HepG2 (cell line): ENCODE measurements around the gene CEBPE. TPM values are rescaled to one million over a fixed set of nuclear protein-coding genes. Genes with fewer than 3 reads are reported as not detected.
A peak's percentile ranks its signal among the peaks of the same experiment; 100 is the strongest.

Experiments used
- AGO2 ChIP-seq: fragments of 200-400 bp; formaldehyde crosslinking; optimal IDR thresholded peaks from 2 replicates; pipeline ENCODE3; 2017; ENCODE audit warnings: mild to moderate bottlenecking, low read depth, low read length, moderate library complexity
- DR1 ChIP-seq: sonication (generic); formaldehyde crosslinking; IDR thresholded peaks from 2 replicates; pipeline ENCODE4 v1.8.0; 2021; ENCODE audit warnings: mild to moderate bottlenecking, missing genetic modification reagents, inconsistent platforms
- ELF1 ChIP-seq: sonication (generic); formaldehyde crosslinking; IDR thresholded peaks from 2 replicates; pipeline ENCODE4 v1.4.0; 2020; ENCODE audit warnings: missing genetic modification reagents
- FOXM1 ChIP-seq: sonication (generic); formaldehyde crosslinking; IDR thresholded peaks from 2 replicates; pipeline ENCODE4 v1.5.0; 2020; ENCODE audit warnings: missing genetic modification reagents
- SRSF9 ChIP-seq: fragments of 200-400 bp; formaldehyde crosslinking; IDR thresholded peaks from 2 replicates; pipeline ENCODE4 v1.6.1; 2018; ENCODE audit warnings: borderline replicate concordance, mild to moderate bottlenecking, low read depth, low read length; ENCODE audit not compliant: insufficient read depth, poor library complexity, severe bottlenecking
- ZBTB3 ChIP-seq: sonication (generic); formaldehyde crosslinking; IDR thresholded peaks from 2 replicates; pipeline ENCODE4 v1.4.0; 2020; ENCODE audit warnings: low read depth, mild to moderate bottlenecking, moderate library complexity, missing genetic modification reagents, borderline replicate concordance
- ZBTB8A ChIP-seq: sonication (generic); formaldehyde crosslinking; IDR thresholded peaks from 2 replicates; pipeline ENCODE4 v1.4.0; 2020; ENCODE audit warnings: mild to moderate bottlenecking, low read depth, missing genetic modification reagents, borderline replicate concordance
- ZFP1 ChIP-seq: IDR thresholded peaks from 2 replicates; pipeline ENCODE4 v1.6.1; 2016
- ZNF10 ChIP-seq: sonication (generic); formaldehyde crosslinking; IDR thresholded peaks from 2 replicates; pipeline ENCODE4 v1.4.0; 2020; ENCODE audit warnings: mild to moderate bottlenecking, low read depth, missing genetic modification reagents, borderline replicate concordance
- ZNF205 ChIP-seq: IDR thresholded peaks from 2 replicates; pipeline ENCODE4 v1.6.1; 2018; ENCODE audit warnings: missing biosample characterization, missing genetic modification reagents
- ZNF547 ChIP-seq: sonication (generic); formaldehyde crosslinking; IDR thresholded peaks from 2 replicates; pipeline ENCODE4 v1.5.1; 2020; ENCODE audit warnings: mild to moderate bottlenecking, missing genetic modification reagents
- ZNF792 ChIP-seq: IDR thresholded peaks from 2 replicates; pipeline ENCODE4 v1.6.1; 2016
- polyA plus RNA-seq, 8 experiments: library from polyadenylated mRNA; depleted of rRNA in 3 of 8; stranded (reverse) in 7 of 8; unstranded in 1 of 8; fragments of >200 nt; fragmentation: Illumina TruSeq in 4 of 8; extraction: Trizol in 4 of 8; gene quantifications; 2 replicates each; pipeline versions ENCODE4 v1.2.1 to v1.2.3, GENCODE V29; 2011 to 2016; ENCODE audit warnings: low read depth in 4 of 8, missing spikeins in 1 of 8, mixed read lengths in 1 of 8; ENCODE audit not compliant: insufficient read depth in 1 of 8
- total RNA-seq, 5 experiments: library from RNA; depleted of rRNA; stranded (reverse); fragments of >200 nt; fragmentation: Illumina TruSeq; extraction: Trizol; gene quantifications; 2 replicates each; pipeline ENCODE4 v1.2.3, GENCODE V29; 2016; ENCODE audit warnings: low read depth in 1 of 5
- TF ChIP-seq, protein P1 (sequence below), 2 experiments: sonication (generic) in 1 of 2; formaldehyde crosslinking in 1 of 2; IDR thresholded peaks; 2 replicates each; pipeline versions ENCODE4 v1.6.1 to v1.9.0; 2014 to 2022; ENCODE audit warnings: antibody characterized with exemption in 1 of 2, borderline replicate concordance in 1 of 2, inconsistent platforms in 1 of 2, low read depth in 1 of 2, missing genetic modification reagents in 1 of 2
- TF ChIP-seq, protein P2 (sequence below), 2 experiments: IDR thresholded peaks; 2 replicates each; pipeline ENCODE4 v1.6.1; 2011 to 2012; ENCODE audit warnings: low read length in 2 of 2, borderline replicate concordance in 1 of 2, low read depth in 1 of 2, mild to moderate bottlenecking in 1 of 2, moderate library complexity in 1 of 2
- TF ChIP-seq, protein P3 (sequence below): sonication (generic); formaldehyde crosslinking; IDR thresholded peaks from 2 replicates; pipeline ENCODE4 v1.5.0; 2020; ENCODE audit warnings: mild to moderate bottlenecking, missing genetic modification reagents

CEBPE gene
- total and polyA plus RNA-seq, 2 of the 13 experiments (the other 11 are each of a cell fraction or from before 2014, with no cell fraction given), result 0.09 to 0.11 TPM

- TF ChIP-seq, protein P1, sequence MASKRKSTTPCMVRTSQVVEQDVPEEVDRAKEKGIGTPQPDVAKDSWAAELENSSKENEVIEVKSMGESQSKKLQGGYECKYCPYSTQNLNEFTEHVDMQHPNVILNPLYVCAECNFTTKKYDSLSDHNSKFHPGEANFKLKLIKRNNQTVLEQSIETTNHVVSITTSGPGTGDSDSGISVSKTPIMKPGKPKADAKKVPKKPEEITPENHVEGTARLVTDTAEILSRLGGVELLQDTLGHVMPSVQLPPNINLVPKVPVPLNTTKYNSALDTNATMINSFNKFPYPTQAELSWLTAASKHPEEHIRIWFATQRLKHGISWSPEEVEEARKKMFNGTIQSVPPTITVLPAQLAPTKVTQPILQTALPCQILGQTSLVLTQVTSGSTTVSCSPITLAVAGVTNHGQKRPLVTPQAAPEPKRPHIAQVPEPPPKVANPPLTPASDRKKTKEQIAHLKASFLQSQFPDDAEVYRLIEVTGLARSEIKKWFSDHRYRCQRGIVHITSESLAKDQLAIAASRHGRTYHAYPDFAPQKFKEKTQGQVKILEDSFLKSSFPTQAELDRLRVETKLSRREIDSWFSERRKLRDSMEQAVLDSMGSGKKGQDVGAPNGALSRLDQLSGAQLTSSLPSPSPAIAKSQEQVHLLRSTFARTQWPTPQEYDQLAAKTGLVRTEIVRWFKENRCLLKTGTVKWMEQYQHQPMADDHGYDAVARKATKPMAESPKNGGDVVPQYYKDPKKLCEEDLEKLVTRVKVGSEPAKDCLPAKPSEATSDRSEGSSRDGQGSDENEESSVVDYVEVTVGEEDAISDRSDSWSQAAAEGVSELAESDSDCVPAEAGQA (IDR thresholded peaks at IDR 0.05; ENCODE audit: low read depth), result peak; percentile 82
- TF ChIP-seq, protein P1 (CRISPR knock-in tag; IDR thresholded peaks at IDR 0.05; ENCODE audit: borderline replicate concordance), result no peak
- TF ChIP-seq, protein P2, sequence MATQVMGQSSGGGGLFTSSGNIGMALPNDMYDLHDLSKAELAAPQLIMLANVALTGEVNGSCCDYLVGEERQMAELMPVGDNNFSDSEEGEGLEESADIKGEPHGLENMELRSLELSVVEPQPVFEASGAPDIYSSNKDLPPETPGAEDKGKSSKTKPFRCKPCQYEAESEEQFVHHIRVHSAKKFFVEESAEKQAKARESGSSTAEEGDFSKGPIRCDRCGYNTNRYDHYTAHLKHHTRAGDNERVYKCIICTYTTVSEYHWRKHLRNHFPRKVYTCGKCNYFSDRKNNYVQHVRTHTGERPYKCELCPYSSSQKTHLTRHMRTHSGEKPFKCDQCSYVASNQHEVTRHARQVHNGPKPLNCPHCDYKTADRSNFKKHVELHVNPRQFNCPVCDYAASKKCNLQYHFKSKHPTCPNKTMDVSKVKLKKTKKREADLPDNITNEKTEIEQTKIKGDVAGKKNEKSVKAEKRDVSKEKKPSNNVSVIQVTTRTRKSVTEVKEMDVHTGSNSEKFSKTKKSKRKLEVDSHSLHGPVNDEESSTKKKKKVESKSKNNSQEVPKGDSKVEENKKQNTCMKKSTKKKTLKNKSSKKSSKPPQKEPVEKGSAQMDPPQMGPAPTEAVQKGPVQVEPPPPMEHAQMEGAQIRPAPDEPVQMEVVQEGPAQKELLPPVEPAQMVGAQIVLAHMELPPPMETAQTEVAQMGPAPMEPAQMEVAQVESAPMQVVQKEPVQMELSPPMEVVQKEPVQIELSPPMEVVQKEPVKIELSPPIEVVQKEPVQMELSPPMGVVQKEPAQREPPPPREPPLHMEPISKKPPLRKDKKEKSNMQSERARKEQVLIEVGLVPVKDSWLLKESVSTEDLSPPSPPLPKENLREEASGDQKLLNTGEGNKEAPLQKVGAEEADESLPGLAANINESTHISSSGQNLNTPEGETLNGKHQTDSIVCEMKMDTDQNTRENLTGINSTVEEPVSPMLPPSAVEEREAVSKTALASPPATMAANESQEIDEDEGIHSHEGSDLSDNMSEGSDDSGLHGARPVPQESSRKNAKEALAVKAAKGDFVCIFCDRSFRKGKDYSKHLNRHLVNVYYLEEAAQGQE (IDR thresholded peaks at IDR 0.05; ENCODE audit: borderline replicate concordance in 1 of 2, low read depth in 1 of 2, low read length in 2 of 2), result peak in 1 of 2 experiments; percentile 65; a peak in 1 of 4 replicates
- TF ChIP-seq DR1 (CRISPR knock-in tag) (no peak; the same call in 1 of the 2 replicates), ZNF205 (CRISPR knock-in tag) (peak; percentile 89), ZBTB3 (CRISPR knock-in tag) (no peak; the same call in none of the 2 replicates), AGO2 (peak; percentile 99), ZNF792 (peak; percentile 59), ZNF547 (peak; percentile 96), ELF1 (no peak), ZBTB8A (CRISPR knock-in tag) (peak; percentile 98), ZFP1 (peak; percentile 55; the same call in 1 of the 2 replicates), SRSF9 (no peak), FOXM1 (CRISPR knock-in tag) (peak; percentile 90), ZNF10 (CRISPR knock-in tag) (no peak)
- TF ChIP-seq, protein P3, sequence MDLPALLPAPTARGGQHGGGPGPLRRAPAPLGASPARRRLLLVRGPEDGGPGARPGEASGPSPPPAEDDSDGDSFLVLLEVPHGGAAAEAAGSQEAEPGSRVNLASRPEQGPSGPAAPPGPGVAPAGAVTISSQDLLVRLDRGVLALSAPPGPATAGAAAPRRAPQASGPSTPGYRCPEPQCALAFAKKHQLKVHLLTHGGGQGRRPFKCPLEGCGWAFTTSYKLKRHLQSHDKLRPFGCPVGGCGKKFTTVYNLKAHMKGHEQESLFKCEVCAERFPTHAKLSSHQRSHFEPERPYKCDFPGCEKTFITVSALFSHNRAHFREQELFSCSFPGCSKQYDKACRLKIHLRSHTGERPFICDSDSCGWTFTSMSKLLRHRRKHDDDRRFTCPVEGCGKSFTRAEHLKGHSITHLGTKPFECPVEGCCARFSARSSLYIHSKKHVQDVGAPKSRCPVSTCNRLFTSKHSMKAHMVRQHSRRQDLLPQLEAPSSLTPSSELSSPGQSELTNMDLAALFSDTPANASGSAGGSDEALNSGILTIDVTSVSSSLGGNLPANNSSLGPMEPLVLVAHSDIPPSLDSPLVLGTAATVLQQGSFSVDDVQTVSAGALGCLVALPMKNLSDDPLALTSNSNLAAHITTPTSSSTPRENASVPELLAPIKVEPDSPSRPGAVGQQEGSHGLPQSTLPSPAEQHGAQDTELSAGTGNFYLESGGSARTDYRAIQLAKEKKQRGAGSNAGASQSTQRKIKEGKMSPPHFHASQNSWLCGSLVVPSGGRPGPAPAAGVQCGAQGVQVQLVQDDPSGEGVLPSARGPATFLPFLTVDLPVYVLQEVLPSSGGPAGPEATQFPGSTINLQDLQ (CRISPR knock-in tag), result no peak
Observed at GRCh38 chr14:23094666-23095195, 24.3 kb downstream of the CEBPE start, which contains the start of gene ACIN1 (continued).
